Stimulated activated CD8-positive, alpha-beta memory T cell treated with anti-CD3 and anti-CD28 coated beads, Interleukin-12 subunit alpha, Interleukin-12 subunit beta, amount 100 ng/mL, for 24 hours (primary cell): ENCODE measurements around the gene SLC6A17.

Experiments used
- DNase-seq: peaks from one replicate; pipeline ENCODE4 v3.0.0-alpha.2; 2020; ENCODE audit errors: extremely low read depth

The SLC6A17 gene

DNA sequence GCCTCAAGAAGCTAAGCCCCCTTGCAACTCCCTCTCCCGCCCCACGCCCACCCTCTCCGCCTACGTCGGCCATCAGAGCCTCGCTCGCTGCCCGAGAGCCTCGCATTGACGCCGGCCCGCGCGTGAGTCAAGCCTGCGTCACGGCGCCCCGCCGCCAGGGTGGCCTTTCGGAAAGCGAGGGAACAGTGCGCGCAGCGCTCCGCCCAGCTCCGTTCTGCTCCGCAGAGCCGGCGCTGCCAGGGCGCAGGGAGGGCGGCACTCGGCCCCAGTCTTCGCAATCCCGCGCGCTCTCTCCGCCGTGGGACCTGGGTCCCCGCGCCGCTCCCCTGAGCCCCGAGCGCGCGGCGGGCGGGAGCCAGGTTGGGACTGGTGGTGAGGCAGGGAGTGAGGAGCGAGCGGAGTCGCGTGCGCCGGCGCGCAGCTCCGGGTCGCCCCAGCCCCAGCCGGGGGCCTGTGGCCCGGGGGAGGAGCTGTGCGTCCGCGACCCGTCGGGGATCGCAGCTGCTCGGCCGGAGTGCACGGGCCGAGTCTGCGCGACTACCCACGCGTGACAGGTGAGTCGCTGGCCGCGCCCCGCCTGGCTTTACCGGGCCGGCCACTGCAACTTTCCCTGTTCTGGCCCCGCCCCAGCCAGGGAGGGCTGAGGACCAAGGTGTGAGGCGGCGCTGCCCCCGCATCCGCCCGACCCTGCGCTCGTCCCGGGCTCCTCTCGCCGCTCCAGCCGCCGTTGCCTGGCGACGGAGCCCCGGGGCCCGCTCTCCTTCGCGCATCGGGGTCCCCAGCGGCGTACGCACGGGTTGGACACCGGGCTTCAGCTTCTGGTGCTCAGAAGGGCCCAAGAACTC, at the start of gene SLC6A17:
SLC6A17 (plus strand) TSS at position 165 of the 845 bp plus-strand sequence. CDS start 16,436 bp downstream, outside the sequence.
- DNase-seq = peak; percentile 19

DNA sequence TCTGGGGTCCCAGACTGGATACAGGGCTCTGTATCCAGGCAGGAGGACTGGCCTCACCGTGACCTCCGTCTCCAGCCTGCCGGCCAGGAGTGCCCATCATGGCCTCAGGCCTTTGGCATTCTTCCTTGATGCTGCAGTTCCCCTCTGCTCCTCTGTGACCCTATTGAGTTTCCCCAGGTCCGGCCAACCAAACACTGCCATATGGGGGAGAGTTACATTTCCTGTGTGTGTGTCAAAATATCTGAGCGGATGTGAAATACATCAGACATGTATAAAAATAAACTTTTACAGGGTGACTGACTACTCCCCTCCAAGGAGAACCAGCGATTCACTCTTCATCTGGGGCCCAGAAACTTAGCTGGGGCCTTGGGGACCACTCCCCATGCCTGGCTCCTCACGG, 48.2 kb upstream of the SLC6A17 start:
- DNase-seq = no peak

DNA sequence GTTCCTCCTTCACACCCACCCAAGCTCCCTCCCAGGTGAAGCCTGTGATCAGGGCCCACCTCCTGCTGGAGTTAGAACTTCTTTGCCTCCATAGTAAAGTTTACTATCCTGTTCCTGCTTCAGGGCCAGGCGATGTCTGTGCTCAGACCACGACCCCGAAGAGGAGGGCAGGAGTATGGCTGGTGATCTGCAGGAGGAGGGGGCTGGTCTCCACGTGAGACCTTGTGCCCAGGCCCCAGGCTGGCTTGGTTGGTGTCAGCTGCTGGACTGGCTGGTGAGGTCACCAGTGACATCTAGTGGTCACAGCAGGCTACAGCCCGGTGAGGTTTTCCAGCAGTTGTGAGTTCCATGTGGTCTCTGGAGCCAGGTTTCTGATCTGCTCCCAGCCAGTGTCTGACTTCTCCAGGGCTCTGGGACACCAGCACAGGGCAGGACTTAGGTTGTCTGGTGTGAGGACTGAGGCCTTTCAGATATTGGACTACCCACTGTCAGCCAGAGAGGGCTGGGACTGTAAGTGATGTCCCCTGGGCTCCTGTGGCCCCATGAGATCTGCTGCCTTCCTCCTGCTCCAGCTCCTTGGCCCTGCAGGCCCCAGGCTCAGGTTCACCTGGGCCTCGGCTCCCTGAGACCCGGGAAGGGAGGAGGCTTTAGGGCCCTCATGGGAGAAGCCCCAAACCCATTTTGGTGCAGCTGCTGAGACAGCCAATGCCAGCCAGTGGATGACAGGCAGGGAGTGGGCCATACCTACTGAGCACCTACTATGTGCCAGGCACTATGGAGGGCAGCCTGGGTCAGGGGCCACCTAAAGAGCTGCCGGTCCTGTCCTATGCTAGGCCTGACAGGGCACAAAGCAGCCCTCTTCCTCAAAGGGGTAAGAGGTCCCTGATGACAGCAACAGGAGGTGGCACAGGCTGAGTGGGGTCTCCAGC, 44.0 kb upstream of the SLC6A17 start:
- DNase-seq = no peak

DNA sequence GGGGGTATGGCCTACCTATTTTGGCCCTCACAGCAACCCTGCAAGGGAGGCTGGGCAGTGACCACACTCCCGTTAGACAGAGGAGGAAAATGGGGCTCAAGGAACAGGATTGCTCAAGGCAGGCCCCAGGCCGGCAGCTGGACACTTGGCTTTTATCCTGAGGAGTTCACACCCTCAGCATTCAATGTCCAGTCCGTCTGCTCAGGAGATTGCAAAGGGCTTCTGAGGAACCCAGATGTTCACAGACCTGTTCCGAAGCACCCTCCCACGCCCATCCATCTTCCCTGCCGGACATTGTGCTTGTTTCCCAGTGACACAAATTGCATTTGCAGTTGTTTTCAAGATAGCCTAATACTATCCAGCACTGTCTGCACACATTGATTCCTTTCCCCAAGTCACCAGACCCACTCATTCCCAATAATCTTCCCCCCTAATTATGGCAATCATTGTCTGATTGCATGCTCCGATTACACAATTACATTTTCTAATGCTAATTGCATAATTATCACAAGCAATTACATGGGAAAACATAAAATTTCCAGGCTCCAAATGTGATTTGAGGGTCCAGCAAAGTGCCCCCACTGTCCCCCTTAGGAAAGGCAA, 42.3 kb upstream of the SLC6A17 start:
- DNase-seq = no peak

DNA sequence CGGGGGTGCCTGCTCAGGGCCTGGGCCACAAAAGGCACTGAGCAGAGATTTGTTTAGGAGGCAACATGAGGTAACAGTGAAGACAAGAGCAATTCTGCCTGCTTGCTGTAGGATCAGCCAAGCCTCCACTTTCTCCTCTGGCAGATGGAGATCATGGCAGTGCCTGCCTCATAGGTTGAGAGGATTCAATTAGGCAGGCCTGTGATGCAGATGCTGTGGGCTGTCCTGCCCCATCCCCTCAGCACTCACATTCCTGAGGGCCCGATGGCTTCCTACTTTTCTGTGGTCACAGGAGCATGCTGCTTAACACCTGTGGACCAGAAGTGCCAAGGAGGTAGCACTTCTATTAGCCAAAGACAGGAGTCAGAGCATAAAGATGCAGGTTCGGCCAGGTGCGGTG, 39.2 kb upstream of the SLC6A17 start:
- no peak for DNase-seq

DNA sequence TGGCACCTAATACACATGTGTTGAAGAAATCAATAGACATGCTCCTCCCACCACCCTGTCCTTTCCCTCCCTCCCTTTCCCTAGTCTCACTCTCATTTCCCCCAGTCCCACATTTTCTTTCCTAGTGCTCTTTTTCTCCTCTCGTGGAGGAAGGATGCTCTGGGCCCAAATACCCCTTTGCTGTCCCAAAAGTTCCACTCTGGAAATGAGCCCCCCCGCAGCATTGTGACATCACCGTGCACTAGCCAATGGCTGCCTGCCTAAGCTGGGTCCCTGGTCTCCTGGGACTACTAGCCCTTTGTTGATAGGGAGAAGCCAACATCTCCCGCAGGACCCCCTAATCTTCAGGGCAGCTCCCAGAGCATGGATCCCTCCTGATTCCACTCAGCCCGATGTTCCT, 38.2 kb upstream of the SLC6A17 start, which contains the start of gene UBL4B:
UBL4B (plus strand) TSS at position 301 of the 400 bp plus-strand sequence; CDS start at position 393, 92 bp downstream.
- DNase-seq = no peak

DNA sequence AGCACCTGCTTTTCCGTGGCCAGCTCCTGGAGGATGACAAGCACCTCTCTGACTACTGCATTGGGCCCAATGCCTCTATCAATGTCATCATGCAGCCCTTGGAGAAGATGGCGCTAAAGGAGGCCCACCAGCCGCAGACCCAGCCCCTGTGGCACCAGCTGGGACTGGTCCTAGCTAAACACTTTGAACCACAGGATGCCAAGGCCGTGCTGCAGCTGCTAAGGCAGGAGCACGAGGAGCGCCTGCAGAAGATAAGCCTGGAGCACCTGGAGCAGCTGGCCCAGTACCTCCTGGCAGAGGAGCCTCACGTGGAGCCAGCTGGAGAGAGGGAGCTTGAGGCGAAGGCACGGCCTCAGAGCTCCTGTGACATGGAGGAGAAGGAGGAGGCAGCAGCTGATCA, 37.6 kb upstream of the SLC6A17 start:
- no peak for DNase-seq

DNA sequence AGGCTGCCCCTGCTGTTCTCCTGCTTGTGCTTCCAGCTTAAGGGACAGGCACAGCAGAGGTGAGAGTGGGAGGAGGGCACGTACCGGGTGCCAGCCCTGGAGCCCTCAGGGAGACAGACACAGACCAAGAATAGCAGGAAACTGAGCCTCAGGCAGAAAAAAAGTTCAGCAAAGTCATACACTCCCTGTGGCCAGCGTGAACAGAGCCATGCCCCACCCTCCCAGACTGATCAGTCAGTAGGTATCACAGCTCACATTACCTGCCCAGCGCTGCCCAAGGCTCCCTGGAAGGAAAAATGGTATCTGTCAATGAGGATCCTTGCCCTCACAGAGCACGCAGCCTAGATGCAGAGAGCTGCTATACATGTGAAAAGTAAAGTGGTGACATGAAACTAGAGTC, 36.7 kb upstream of the SLC6A17 start:
- DNase-seq = no peak

DNA sequence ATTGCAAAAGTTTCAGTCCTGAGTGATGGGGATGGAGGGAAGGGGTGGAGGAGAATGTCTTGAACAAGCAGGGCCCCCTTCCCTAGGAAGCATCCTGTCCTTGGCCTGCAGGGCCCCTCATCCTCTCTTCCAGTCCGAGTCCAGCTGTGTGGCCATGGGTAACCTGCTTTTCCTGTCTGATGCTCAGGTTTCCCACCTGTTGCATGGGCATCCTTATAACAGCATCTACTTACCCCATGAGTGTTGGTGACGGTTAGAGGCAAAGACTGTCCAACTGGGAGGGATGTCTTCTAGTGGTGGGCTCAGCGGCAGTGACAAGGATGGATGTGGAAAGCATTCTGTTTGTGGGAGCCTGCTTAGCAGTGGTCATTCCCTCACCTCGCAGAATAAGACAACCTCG, 36.1 kb upstream of the SLC6A17 start:
- DNase-seq = no peak

DNA sequence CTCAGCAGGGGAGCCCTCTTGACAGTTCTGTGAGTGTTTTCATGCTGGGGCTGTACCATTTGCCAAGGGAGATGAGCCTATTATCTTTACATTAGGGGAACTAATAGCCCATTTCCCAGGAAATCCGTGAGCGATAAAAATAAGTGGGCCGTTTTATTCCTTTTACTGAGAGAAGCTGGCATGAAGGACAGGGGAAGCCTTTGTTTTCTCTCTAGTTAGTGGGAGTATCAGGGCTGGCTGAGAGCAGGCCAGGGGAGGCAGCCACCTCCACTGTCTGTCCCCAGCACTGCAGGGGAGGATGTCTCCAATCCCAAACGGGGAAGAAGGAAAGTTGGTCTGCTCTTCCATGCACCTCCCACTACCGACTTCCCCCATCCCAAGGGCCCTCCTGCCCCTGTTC, 35.5 kb upstream of the SLC6A17 start:
- no peak for DNase-seq

DNA sequence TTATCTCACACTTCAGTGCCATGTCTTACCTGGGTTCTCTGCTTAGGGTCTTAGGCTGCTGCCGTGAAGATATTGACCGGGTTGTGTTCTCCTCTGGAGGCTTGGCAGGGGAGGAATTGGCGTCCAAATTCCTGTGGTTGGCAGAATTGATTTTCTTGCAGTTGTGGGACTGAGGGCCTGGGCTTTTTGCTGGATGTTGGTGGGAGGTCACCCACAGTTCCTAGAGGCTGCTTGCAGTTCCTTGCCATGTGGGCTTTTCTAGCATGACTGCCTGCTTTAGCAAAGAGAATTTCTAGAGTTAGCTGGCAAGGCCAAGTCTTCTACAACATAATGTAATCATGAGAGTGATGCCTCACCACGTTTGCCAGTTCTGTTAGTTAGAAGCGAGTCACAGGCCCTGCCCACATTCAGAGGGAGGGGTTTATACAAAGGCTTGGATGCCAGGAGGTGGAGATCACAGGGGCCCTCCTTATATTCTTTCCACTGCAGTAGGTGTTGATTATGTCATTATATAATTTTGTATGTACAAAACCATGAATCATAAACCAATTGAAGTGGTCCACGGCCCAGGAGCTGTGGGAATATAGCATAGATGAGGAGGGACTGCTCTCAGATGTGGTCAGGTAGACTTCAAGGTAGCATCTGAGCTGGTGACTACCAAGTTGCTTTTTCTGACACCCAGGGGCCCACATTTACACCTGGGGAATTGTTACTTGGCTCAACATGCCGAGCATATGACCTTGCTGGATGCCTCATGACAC, 31.5 kb upstream of the SLC6A17 start:
- no peak for DNase-seq

DNA sequence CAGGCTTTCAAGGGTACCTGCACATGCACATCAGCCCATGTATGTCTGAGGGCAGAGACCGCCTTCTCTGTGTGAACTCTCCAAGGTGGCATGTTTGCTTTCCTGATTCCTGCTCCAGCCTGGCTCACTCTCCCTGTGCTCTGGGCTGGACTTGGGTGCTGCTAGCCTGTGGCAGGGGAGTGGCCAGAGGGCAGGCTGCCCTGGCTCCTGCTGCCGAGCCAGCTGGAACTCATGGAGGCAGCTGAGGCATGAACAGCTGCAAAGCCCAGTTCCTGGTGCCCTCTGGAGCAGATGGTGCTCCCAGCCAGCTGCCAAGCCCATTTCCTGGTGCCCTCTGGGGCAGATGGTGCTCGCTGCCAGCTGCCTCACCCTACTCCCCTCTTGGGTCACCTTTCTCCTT, 30.5 kb upstream of the SLC6A17 start:
- no peak for DNase-seq

DNA sequence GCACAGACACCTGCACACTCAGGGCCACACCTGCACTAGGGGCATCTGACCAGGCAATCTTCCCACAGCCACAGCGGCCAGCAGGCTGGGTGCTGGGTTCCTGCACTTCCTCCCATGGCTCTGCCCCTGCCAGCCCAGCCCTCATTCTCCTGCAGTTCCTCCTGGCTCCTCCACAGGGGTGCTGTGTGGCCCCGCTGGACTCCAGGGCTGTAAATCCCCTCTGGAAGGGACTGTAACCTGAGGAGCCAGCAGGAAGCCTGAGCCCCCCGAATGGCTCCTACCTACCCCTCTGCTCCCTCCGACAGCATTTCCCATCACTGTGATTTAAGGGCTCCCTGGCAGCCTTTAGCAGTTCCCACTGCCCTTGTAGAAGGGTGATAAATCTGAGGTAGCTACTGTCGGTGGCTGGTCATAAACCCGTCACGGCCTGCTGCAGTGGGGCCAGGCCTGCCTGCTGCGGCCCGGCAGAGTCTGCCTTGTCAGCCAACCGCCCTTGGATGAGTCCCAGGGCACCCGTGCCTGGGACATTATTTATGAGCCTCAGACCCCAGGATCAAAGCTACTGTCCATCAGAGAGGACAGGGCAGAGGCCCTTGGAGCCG, 29.2 kb upstream of the SLC6A17 start:
- no peak for DNase-seq

DNA sequence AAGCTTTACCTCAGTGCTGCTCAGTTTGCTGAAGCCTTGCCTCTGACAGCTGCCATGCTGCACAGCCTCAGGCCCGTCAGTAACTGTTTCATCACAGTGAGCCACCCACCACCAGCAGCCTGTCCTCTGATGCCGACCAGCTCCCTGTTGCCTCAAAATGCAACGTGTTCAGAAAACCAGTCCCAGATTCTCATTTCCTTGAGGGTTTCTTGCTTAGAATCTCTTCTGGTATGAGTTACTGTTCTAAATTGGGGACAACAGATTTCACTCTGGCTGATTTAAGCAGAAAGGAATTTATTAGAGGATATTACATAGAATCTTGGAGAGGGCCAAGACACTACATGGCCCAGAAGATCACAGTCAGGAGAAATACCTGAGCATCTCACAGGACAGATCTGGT, 27.1 kb upstream of the SLC6A17 start:
- DNase-seq = no peak

DNA sequence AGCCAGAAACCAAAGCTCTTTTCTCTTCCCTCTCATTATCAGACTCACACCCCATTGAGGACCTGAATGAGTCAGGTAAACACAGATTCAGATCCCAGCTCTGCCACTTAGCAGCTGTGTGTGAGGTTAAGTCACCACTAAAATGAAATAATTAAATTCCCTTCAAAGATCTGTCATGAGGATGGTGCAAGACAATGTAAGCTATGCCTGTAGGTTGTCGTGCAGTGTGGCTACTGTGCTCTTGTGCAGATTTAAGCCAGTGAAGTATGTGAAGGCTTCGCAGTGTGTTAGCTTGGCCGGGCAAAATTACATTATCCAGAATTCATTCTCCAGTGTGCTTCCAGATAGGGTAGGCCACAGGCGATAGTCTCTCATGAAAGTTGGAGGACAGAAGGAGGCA, 24.5 kb upstream of the SLC6A17 start:
- no peak for DNase-seq

DNA sequence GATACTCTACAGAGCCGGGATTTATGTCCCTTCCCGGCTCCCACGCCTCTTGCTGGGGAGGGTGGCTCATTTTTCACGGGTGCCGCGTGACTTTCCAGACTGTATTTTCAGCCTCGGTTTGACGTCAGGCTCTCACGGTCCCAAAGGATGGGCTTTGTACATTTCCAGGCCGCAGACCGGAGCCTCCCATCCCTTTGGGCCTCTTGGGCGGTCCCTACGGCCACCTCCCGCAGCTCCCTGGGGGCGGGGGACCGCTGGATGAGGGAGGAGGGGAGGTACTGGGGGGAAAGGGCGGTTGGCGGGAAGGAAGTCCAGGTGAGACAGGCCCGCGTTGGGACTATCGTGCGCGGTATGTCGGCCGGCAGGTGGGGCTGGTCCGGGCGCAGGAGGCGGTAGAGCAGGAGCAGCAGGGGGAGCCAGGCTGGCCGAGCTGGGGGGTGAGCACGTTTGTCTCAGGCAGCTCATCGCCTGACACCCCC, 20.1 kb upstream of the SLC6A17 start:
- DNase-seq = no peak

DNA sequence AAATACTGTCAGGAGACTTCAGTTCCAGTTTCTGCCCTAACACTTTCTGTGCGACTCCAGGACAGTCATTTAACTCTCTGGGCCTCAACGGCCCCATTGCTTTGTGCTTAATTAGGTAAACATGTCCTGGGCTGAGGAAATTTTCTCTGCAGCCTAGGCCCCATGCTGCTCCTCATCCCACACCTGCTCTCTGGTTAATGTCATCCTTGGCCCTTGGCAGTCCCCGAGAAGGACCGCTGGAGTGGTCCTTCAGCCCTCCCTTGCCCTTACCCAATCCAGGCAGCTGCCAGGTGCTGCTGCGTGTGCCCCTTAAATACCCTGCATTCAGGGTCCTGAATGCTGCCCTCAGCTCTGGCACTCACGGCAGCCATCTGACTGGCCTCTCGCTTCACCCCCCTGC, 19.3 kb upstream of the SLC6A17 start:
- no peak for DNase-seq

DNA sequence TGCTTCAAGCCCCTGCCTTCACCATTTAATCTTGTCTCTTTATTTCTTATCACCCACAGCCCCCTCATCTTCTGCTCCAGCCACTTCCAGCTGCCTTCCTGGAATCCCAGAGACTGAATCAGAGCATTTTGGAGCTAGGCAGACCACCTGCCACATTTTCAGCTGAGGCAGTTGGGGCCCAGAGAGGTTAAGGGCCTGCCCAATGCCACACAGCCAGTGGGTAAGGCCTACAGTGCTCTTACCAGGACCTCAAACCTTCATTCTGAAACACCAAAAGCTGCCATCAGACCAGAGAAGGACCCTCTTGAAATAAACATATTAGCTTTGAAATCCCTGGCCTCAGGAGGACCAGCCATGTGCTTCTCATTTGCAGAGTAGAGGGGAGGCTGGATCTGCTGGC, 17.6 kb upstream of the SLC6A17 start:
- DNase-seq = no peak

DNA sequence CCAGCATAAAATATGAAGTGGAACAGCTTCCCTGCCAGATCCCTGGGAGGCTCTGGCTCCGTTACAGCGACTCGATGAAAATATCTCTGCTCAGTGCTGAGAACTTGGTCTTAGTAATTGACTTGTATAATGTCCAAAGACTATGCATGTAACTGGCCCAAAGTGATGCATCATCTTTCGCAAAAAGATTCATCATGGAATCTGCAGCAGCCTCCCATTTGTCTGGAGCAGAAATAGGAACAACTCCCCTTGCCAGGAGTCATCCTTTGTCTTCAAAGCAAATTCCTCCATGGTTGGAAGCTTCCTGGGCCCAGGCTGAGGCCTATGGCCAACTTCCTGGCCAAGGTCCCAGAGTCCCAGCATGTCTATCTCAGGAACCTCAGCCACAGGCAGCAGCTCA, 16.9 kb upstream of the SLC6A17 start:
- no peak for DNase-seq

DNA sequence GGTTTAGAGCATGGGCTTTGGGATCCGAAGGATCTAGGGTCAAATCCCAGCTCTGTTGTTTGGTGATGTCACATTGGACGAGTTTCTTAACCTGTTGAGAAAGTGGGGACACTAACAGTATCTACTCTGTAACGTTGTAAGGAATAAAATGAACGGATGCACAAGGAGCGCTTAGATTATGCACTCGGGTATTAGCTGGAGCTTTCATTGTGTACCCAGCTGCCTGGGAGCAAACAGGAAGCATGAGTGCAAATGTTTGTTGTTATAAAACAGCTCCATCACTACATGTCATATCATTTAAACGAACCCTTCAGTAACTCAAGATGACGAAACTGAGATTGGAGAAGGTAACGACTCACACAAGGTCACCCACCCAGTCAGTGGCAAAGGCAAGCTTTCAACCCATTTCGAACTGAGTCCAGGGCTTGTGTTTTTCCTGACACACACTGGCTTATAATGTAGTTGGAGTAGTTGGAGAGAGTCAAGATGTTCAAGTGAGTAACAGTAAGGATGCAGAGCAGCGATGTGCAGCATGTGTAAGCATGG, 16.2 kb upstream of the SLC6A17 start:
- DNase-seq = no peak

DNA sequence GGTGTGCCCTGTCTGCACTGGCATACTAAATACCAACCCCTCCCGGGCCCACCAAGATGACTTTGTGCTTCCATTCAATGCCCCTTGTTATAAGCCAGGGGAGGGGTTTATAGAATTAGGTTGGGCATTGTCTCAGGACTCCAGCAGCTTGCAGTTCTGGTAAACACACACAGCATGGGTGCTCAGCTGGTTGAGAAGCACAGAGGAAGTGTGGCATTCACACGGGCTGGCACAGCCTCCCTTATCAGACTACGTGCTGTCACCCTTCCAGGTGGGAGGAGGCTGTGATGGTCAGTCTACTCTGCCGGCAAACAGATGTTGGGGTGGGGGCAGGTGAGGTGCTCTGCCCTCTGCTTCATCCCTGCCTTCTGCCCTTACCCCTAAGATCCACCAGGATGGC, 15.0 kb upstream of the SLC6A17 start:
- DNase-seq = no peak
